GM19397 (cell line): ENCODE results near the gene ZNF678.
"Not testable (repeated sequence)": the region's sequence is repeated elsewhere in the genome, so short reads cannot be mapped to it uniquely, and the experiment has no call there.

Experiments
- ATAC-seq: cut with Tn5 transposase; IDR thresholded peaks from one replicate; pipeline ENCODE4 v1.9.1; 2021; ENCODE audit warnings: mild to moderate bottlenecking, moderate library complexity; ENCODE audit not compliant: unreplicated experiment

ZNF678 gene

GRCh38 chr1:227710474-227710873 is 147.1 kb downstream of the ZNF678 start:
- ATAC-seq = not testable (repeated sequence)

GRCh38 chr1:227712648-227713047 is 149.3 kb downstream of the ZNF678 start:
- no peak for ATAC-seq

DNA sequence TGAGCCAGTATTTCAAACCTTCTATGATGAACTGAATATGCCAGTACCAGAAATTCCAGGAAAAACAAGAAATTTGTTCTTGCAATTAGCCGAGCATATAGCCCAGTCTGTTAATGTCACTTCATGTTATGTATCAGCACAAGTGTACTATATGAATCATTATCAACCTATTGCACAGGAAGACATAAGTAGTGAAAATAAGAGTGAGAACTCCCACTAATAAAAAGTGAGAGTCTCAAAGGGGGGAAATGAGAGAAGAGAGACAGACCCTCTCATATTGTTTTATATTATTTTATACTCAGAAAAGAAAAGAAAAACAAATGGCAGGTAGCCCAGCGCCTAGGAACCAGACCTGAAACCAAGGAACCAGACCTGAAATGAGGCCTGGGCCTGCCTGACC is 155.6 kb downstream of the ZNF678 start:
- no peak for ATAC-seq

GRCh38 chr1:227723474-227723873 is 160.1 kb downstream of the ZNF678 start:
- ATAC-seq = no peak

DNA sequence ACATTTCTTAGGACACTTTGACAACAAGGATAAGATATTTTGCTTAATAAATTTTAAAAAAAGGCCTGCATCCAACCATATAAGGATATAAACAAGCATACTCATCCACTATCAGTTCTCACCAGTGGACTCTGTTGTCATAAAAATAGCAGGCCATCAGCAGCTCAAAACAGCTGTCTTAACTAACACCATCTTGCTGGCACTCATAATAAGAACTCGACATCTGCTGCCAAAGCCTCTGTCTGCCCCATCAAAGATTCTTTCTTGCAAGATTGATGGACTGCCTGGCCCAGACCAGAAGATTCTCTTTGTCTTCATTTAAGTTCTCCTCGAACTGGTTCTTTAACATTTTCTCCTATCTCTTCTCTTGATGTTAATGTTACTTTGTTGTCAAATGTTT is 161.7 kb downstream of the ZNF678 start:
- ATAC-seq = no peak

DNA sequence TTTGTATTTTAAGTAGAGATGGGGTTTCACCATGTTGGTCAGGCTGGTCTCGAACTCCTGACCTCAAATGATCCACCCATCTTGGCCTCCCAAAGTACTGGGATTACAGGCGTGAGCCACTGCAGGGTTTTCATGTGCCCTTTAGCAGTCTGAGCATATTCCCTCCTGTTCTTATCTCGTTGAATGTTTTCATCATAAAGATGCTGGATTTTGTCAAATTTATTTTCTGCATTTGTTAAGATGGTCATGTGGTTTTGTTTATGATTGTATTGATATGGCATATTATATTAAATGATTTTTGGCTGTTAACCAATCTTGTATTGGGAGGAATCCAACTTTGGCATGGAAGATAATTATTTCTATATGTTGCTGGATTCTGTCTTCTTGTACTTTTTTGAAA is 163.0 kb downstream of the ZNF678 start:
- ATAC-seq = no peak
